ENCODE measurements around the gene PLCL1.

PLCL1 gene

GRCh38 chr2:197944416-197945096 lies 140.2 kb downstream of the PLCL1 start:
- in situ Hi-C loops (cut with MboI; ENCODE audit: low sequenced_read_pairs), result no loop called here

GRCh38 chr2:197946562-197946961 lies 142.2 kb downstream of the PLCL1 start:
- in situ Hi-C loops (cut with MboI; ENCODE audit: low sequenced_read_pairs), result no loop called here

GRCh38 chr2:197947219-197947757 lies 142.9 kb downstream of the PLCL1 start:
- in situ Hi-C loops (cut with MboI; ENCODE audit: low sequenced_read_pairs), result no loop called here

GRCh38 chr2:197949224-197949623 lies 144.8 kb downstream of the PLCL1 start:
- in situ Hi-C loops (cut with MboI; ENCODE audit: low sequenced_read_pairs), result no loop called here

- in situ Hi-C loops (cut with MboI; ENCODE audit: low sequenced_read_pairs), result no loop called here
Observed at GRCh38 chr2:197950006-197950405, 145.6 kb downstream of the PLCL1 start.

GRCh38 chr2:197950724-197951123 lies 146.3 kb downstream of the PLCL1 start:
- in situ Hi-C loops (cut with MboI; ENCODE audit: low sequenced_read_pairs), result no loop called here

- in situ Hi-C loops (cut with MboI; ENCODE audit: low sequenced_read_pairs), result no loop called here
Observed at GRCh38 chr2:197952540-197953202, 148.3 kb downstream of the PLCL1 start.

GRCh38 chr2:197954328-197954727 lies 149.9 kb downstream of the PLCL1 start:
- in situ Hi-C loops (cut with MboI; ENCODE audit: low sequenced_read_pairs), result no loop called here

- in situ Hi-C loops (cut with MboI; ENCODE audit: low sequenced_read_pairs), result no loop called here
Observed at GRCh38 chr2:197958592-197959150, 154.3 kb downstream of the PLCL1 start.

GRCh38 chr2:197959383-197959782 lies 155.0 kb downstream of the PLCL1 start:
- in situ Hi-C loops (cut with MboI; ENCODE audit: low sequenced_read_pairs), result no loop called here

- in situ Hi-C loops (cut with MboI; ENCODE audit: low sequenced_read_pairs), result no loop called here
Observed at GRCh38 chr2:197960786-197961185, 156.4 kb downstream of the PLCL1 start.

- in situ Hi-C loops (cut with MboI; ENCODE audit: low sequenced_read_pairs), result no loop called here
Observed at GRCh38 chr2:197964720-197965119, 160.3 kb downstream of the PLCL1 start.

- in situ Hi-C loops (cut with MboI; ENCODE audit: low sequenced_read_pairs), result no loop called here
Observed at GRCh38 chr2:197965756-197966155, 161.4 kb downstream of the PLCL1 start.

- in situ Hi-C loops (cut with MboI; ENCODE audit: low sequenced_read_pairs), result no loop called here
Observed at GRCh38 chr2:197969391-197969893, 165.0 kb downstream of the PLCL1 start.

GRCh38 chr2:197972061-197972460 lies 167.7 kb downstream of the PLCL1 start:
- in situ Hi-C loops (cut with MboI; ENCODE audit: low sequenced_read_pairs), result no loop called here

GRCh38 chr2:197972587-197972986 lies 168.2 kb downstream of the PLCL1 start:
- in situ Hi-C loops (cut with MboI; ENCODE audit: low sequenced_read_pairs), result no loop called here

- in situ Hi-C loops (cut with MboI; ENCODE audit: low sequenced_read_pairs), result no loop called here
Observed at GRCh38 chr2:197973772-197974171, 169.4 kb downstream of the PLCL1 start.

- in situ Hi-C loops (cut with MboI; ENCODE audit: low sequenced_read_pairs), result no loop called here
Observed at GRCh38 chr2:197975931-197976519, 171.6 kb downstream of the PLCL1 start.

- in situ Hi-C loops (cut with MboI; ENCODE audit: low sequenced_read_pairs), result no loop called here
Observed at GRCh38 chr2:197978971-197979370, 174.6 kb downstream of the PLCL1 start.

- in situ Hi-C loops (cut with MboI; ENCODE audit: low sequenced_read_pairs), result no loop called here
Observed at GRCh38 chr2:197982565-197982964, 178.2 kb downstream of the PLCL1 start.

GRCh38 chr2:197985029-197985638 lies 180.7 kb downstream of the PLCL1 start:
- in situ Hi-C loops (cut with MboI; ENCODE audit: low sequenced_read_pairs), result no loop called here
